Breast epithelium (tissue), 3 donors: Measurements from ENCODE around the gene MAP6D1.

Source experiments
- POLR2AphosphoS5 ChIP-seq, 3 donors: sonication (generic); formaldehyde crosslinking; IDR thresholded peaks; one replicate each; pipeline ENCODE4 v1.6.1; 2017; ENCODE audit warnings: antibody characterized with exemption in 3 of 3
- TF ChIP-seq, protein P1 (sequence below), 3 donors: fragments of 450-650 bp; IDR thresholded peaks; one replicate each; pipeline ENCODE4 v1.5.1; 2016 to 2017; ENCODE audit warnings: antibody characterized with exemption in 3 of 3, mild to moderate bottlenecking in 3 of 3, moderate library complexity in 3 of 3

DNA sequence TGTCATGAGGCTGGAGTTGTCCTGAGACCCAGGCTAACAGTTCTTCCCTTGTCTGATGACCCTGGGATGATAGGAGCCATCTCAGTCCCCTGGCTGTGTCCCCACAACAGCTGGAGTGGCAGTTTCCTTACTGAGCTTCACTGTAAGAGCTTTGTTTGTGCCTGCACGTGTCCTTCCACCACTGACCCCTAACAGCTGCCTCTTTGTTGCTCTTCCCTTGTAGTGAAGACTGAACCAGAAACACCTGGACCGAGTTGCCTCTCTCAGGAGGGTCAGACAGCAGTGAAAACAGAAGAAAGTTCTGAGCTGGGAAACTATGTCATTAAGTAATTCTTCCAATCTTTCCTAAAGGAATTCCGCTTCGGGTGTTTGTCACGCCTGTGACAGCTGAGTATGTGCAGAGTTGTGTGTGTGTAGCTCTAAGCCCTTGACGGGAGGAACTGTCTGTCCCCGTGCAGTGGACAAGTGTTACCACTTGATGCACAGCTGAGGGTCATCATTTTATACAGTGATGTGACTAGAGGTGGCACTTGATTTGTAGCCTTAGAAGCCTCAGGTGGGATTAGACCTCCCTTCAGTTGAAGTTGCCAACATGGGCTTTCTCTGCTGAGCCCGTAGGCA lies 25.0 kb downstream of the MAP6D1 start:
- no peak for TF ChIP-seq POLR2AphosphoS5 (IDR thresholded peaks at IDR 0.05)
- TF ChIP-seq, protein P1, sequence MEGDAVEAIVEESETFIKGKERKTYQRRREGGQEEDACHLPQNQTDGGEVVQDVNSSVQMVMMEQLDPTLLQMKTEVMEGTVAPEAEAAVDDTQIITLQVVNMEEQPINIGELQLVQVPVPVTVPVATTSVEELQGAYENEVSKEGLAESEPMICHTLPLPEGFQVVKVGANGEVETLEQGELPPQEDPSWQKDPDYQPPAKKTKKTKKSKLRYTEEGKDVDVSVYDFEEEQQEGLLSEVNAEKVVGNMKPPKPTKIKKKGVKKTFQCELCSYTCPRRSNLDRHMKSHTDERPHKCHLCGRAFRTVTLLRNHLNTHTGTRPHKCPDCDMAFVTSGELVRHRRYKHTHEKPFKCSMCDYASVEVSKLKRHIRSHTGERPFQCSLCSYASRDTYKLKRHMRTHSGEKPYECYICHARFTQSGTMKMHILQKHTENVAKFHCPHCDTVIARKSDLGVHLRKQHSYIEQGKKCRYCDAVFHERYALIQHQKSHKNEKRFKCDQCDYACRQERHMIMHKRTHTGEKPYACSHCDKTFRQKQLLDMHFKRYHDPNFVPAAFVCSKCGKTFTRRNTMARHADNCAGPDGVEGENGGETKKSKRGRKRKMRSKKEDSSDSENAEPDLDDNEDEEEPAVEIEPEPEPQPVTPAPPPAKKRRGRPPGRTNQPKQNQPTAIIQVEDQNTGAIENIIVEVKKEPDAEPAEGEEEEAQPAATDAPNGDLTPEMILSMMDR (IDR thresholded peaks at IDR 0.05): no peak
